SK-N-MC (cell line): ENCODE results near the gene IMMP2L.

Experiments
- EZH2 ChIP-seq: fragments of 200-600 bp; sonication (generic); IDR thresholded peaks from one replicate; pipeline ENCODE4 v1.6.1; 2017; ENCODE audit warnings: antibody characterized with exemption
- FOXP2 ChIP-seq: optimal IDR thresholded peaks from 2 replicates; pipeline ENCODE3; 2011; ENCODE audit warnings: mild to moderate bottlenecking, moderate library complexity; ENCODE audit not compliant: insufficient read depth; ENCODE audit errors: extremely low read length, control extremely low read depth
- POLR2AphosphoS5 ChIP-seq: IDR thresholded peaks from 2 replicates; pipeline ENCODE4 v1.6.1; 2012; ENCODE audit warnings: mild to moderate bottlenecking, low read depth, low read length, borderline replicate concordance

DNA sequence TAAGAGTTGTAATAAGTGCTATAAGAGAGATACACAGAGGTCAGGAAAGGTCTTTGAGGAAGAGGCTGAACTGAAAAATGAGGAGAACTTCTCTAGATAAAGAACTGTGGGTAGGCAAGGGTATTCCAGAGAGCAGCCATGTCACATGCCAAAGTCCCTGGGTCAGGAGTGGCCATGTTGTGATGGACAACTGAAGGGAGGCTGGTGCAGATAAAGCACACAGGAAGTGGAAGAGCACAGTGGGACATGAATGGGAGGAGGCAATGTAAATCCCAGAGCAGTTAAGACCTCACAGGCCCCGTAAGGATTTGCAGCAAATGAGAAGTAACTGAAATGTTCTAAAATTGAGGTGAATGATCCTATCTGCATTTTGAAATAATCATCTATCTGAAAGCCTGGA, 37.2 kb downstream of the IMMP2L start:
- TF ChIP-seq EZH2: no peak
- no peak for TF ChIP-seq POLR2AphosphoS5
- TF ChIP-seq FOXP2: no peak
